Measurements from ENCODE around the gene EXOC3. TPM values are rescaled to one million over a fixed set of nuclear protein-coding genes. Genes with fewer than 3 reads are reported as not detected.

The EXOC3 gene
- polyA plus RNA-seq, 3 donors: 33.2 to 59.7 (median 53.8) TPM

DNA sequence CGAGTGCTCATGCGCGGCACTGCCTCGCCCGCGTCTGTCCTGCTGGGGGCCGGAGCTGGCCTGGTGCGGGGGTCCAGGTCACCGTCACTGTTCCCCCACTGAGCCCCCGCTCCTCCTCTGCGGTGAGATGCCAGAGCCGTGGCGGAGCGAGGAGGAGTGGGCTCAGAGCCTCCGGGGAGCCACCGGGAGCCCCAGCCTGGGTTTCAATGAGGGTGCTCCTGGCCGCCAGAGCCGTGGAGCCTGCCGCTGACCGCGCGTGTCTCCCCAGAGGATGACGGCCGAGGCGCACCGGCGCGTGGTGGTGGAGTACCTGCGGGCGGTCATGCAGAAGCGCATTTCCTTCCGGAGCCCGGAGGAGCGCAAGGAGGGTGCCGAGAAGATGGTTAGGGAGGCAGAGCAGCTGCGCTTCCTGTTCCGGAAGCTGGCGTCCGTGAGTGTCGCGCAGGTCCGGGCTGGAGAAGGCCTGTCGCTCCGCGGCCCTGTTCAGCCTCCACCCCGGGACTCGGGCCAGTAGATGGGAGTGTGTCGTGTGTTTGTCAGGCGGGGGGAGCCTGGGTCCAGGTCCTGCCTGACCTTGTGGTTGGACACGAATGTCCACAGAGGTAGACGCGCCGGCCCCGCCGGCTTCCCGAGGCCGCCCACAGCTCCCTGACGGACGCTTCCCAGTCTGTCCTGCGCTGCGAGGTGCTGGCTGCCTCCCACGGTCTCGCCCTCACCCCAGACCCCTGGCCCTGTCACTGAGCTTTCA is 22.0 kb downstream of the EXOC3 start:
- no peaks in the 10 kb centered on the region for H3K27me3 Mint-ChIP-seq (ENCODE audit: low read depth in 3 of 3)
- H3K4me3 Mint-ChIP-seq: no peak overlapping the region
- peak overlapping the region in 1 of 7 donors; percentile 23 for H3K27ac Mint-ChIP-seq
- H3K9me3 ChIP-seq (replicated peaks in 1 of 2; ENCODE audit: control insufficient read depth in 1 of 2, insufficient read depth in 1 of 2, low read length in 2 of 2): no peaks in the 10 kb centered on the region
- no peak overlapping the region for H3K4me3 ChIP-seq (replicated peaks in 1 of 3; ENCODE audit: low read depth in 2 of 3, low read length in 3 of 3)
- H3K4me1 Mint-ChIP-seq: peaks cover 1% of the 10 kb centered on the region
- H3K9me3 Mint-ChIP-seq: no peaks in the 10 kb centered on the region
- H2AFZ ChIP-seq (ENCODE audit: insufficient read depth, low read depth, low read length, poor library complexity, severe bottlenecking): no peak overlapping the region
- H3K36me3 ChIP-seq (replicated peaks in 1 of 2; ENCODE audit: control insufficient read depth in 1 of 2, insufficient read depth in 2 of 2, low read length in 2 of 2): peaks cover 67 to 72% of the 10 kb centered on the region in 2 donors
- H3K79me2 ChIP-seq (ENCODE audit: insufficient read depth, low read length): no peaks in the 10 kb centered on the region
- H3K4me1 ChIP-seq (ENCODE audit: control insufficient read depth in 1 of 2, insufficient read depth in 2 of 2, low read length in 2 of 2): no peaks in the 10 kb centered on the region
- intact Hi-C loops (cut with micrococcal nuclease): no loop called here
- DNase-seq: no peak
- no peaks in the 10 kb centered on the region for H4K20me1 ChIP-seq (ENCODE audit: insufficient read depth, low read length)
- no peaks in the 10 kb centered on the region for H3K27me3 ChIP-seq (ENCODE audit: control insufficient read depth in 2 of 2, insufficient read depth in 2 of 2, low read length in 2 of 2)
- H3K4me2 ChIP-seq (replicated peaks; ENCODE audit: extremely low read depth, low read length, poor library complexity, severe bottlenecking): no peak overlapping the region
- peaks cover 61 to 77% of the 10 kb centered on the region in 2 donors for H3K36me3 Mint-ChIP-seq
- TF ChIP-seq, protein P1, sequence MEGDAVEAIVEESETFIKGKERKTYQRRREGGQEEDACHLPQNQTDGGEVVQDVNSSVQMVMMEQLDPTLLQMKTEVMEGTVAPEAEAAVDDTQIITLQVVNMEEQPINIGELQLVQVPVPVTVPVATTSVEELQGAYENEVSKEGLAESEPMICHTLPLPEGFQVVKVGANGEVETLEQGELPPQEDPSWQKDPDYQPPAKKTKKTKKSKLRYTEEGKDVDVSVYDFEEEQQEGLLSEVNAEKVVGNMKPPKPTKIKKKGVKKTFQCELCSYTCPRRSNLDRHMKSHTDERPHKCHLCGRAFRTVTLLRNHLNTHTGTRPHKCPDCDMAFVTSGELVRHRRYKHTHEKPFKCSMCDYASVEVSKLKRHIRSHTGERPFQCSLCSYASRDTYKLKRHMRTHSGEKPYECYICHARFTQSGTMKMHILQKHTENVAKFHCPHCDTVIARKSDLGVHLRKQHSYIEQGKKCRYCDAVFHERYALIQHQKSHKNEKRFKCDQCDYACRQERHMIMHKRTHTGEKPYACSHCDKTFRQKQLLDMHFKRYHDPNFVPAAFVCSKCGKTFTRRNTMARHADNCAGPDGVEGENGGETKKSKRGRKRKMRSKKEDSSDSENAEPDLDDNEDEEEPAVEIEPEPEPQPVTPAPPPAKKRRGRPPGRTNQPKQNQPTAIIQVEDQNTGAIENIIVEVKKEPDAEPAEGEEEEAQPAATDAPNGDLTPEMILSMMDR (IDR thresholded peaks at IDR 0.05): no peak
- WGBS (ENCODE audit: insufficient coverage): 98% methylated on average over 60 of the region's 63 CpGs
- no peak overlapping the region for H3K9ac ChIP-seq (ENCODE audit: insufficient read depth, low read length, poor library complexity, severe bottlenecking)
- no peak overlapping the region for H3K27ac ChIP-seq (ENCODE audit: low read depth in 1 of 2, low read length in 2 of 2)

DNA sequence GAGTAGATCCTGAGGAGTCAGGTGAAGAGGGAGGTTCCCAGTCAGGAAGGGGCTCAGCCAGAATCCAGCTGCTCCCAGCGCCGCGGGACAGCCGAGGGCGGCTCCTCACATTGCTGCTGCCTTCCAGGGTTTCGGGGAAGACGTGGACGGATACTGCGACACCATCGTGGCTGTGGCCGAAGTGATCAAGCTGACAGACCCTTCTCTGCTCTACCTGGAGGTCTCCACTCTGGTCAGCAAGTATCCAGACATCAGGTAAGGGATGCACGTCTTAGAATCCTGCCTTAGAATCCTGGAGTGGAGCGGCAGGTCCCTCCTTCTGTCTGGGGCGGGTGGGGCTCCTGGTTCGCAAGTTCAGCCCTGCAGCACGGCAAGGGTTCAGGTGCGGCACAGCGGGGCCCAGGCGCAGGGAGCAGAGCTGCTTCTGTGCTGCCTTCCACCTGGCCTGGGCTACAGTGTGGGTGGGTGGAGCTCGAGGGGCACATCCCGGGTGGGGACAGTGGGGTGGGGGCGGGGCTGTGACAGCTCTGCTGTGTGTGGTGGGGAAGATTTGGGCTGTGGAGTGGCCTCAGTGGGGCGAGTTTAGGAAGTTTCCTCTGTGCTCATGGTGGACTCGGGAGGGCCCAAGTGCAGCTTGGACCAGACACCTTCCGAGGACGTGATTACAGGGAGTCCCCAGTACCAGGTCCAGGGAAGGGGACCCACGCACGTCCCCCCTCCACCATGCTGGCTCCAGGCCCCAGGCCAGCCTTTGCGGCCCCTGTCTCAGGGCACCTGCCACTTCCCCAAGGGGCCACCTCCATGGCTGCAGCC is 22.8 kb downstream of the EXOC3 start:
- H3K4me3 ChIP-seq (replicated peaks in 1 of 3; ENCODE audit: low read depth in 2 of 3, low read length in 3 of 3): no peak overlapping the region
- no peak overlapping the region for H2AFZ ChIP-seq (ENCODE audit: insufficient read depth, low read depth, low read length, poor library complexity, severe bottlenecking)
- Mint-ChIP-seq H3K9me3 (no peaks in the 10 kb centered on the region), H3K27ac (no peak overlapping the region), H3K4me3 (no peak overlapping the region), H3K4me1 (peaks cover 1% of the 10 kb centered on the region), H3K27me3 (ENCODE audit: low read depth in 3 of 3) (no peaks in the 10 kb centered on the region), H3K36me3 (peaks cover 56 to 74% of the 10 kb centered on the region in 2 donors)
- H3K36me3 ChIP-seq (replicated peaks in 1 of 2; ENCODE audit: control insufficient read depth in 1 of 2, insufficient read depth in 2 of 2, low read length in 2 of 2): peaks cover 59 to 64% of the 10 kb centered on the region in 2 donors
- TF ChIP-seq, protein P1 (IDR thresholded peaks at IDR 0.05): no peak
- no peaks in the 10 kb centered on the region for H3K79me2 ChIP-seq (ENCODE audit: insufficient read depth, low read length)
- no peaks in the 10 kb centered on the region for H3K4me1 ChIP-seq (ENCODE audit: control insufficient read depth in 1 of 2, insufficient read depth in 2 of 2, low read length in 2 of 2)
- intact Hi-C loops (cut with micrococcal nuclease): no loop called here
- no peaks in the 10 kb centered on the region for H3K27me3 ChIP-seq (ENCODE audit: control insufficient read depth in 2 of 2, insufficient read depth in 2 of 2, low read length in 2 of 2)
- no peaks in the 10 kb centered on the region for H3K9me3 ChIP-seq (replicated peaks in 1 of 2; ENCODE audit: control insufficient read depth in 1 of 2, insufficient read depth in 1 of 2, low read length in 2 of 2)
- H3K4me2 ChIP-seq (replicated peaks; ENCODE audit: extremely low read depth, low read length, poor library complexity, severe bottlenecking): no peak overlapping the region
- no peak overlapping the region for H3K9ac ChIP-seq (ENCODE audit: insufficient read depth, low read length, poor library complexity, severe bottlenecking)
- peaks cover under 1% of the 10 kb centered on the region for H4K20me1 ChIP-seq (ENCODE audit: insufficient read depth, low read length)
- no peak for DNase-seq
- no peak overlapping the region for H3K27ac ChIP-seq (ENCODE audit: low read depth in 1 of 2, low read length in 2 of 2)
- WGBS (ENCODE audit: insufficient coverage): 97% methylated on average over 28 of the region's 29 CpGs
